ENCODE measurements around the gene TNIP1. TPM values are rescaled to one million over a fixed set of nuclear protein-coding genes. Genes with fewer than 3 reads are reported as not detected.

The TNIP1 gene
- total and polyA plus RNA-seq, 4 donors = 81.5 to 308 (median 129) TPM

- H3K4me1 ChIP-seq (ENCODE audit: control insufficient read depth in 5 of 5, insufficient read depth in 5 of 5, low read length in 5 of 5) = peaks cover 0 to 31% (median 12%) of the 10 kb centered on the region in 5 donors
- DNase-seq (no peak), ATAC-seq (ENCODE audit: insufficient read depth, low FRiP score) (no peak)
- no peak for TF ChIP-seq CTCF (IDR thresholded peaks at IDR 0.05; ENCODE audit: control extremely low read depth, extremely low read depth)
- H3K9ac ChIP-seq (ENCODE audit: insufficient read depth in 1 of 2, low read length in 2 of 2) = no peak overlapping the region
- no peaks in the 10 kb centered on the region for H3K9me3 ChIP-seq (ENCODE audit: control insufficient read depth in 4 of 4, insufficient read depth in 3 of 4, low read length in 3 of 4)
- no peaks in the 10 kb centered on the region for H3K27me3 ChIP-seq (ENCODE audit: control insufficient read depth in 3 of 3, insufficient read depth in 3 of 3, low read length in 2 of 3)
- H3K36me3 ChIP-seq (ENCODE audit: control insufficient read depth in 4 of 4, insufficient read depth in 4 of 4, low read length in 4 of 4) = peaks cover 5 to 57% (median 29%) of the 10 kb centered on the region in 4 donors
- no peak overlapping the region for H3K4me3 ChIP-seq
- 93 to 96% methylated on average over 5 of the region's 5 CpGs for WGBS, 2 donors
- H3K27ac ChIP-seq (ENCODE audit: low read depth in 1 of 2, low read length in 1 of 2) = peak overlapping the region in 1 of 2 donors; percentile 47
These were observed 25.2 kb upstream of the TNIP1 start for GRCh38 chr5:151106043-151106442.

- no peaks in the 10 kb centered on the region for H3K9me3 ChIP-seq (ENCODE audit: control insufficient read depth in 4 of 4, insufficient read depth in 3 of 4, low read length in 3 of 4)
- 83 to 90% methylated on average over 2 of the region's 2 CpGs for WGBS, 2 donors
- peaks cover 5 to 53% (median 28%) of the 10 kb centered on the region in 4 donors for H3K36me3 ChIP-seq (ENCODE audit: control insufficient read depth in 4 of 4, insufficient read depth in 4 of 4, low read length in 4 of 4)
- H3K9ac ChIP-seq (ENCODE audit: insufficient read depth in 1 of 2, low read length in 2 of 2) = no peak overlapping the region
- no peaks in the 10 kb centered on the region for H3K27me3 ChIP-seq (ENCODE audit: control insufficient read depth in 3 of 3, insufficient read depth in 3 of 3, low read length in 2 of 3)
- peaks cover 0 to 31% (median 12%) of the 10 kb centered on the region in 5 donors for H3K4me1 ChIP-seq (ENCODE audit: control insufficient read depth in 5 of 5, insufficient read depth in 5 of 5, low read length in 5 of 5)
- no peak for DNase-seq
- ATAC-seq (ENCODE audit: insufficient read depth, low FRiP score) = no peak
- H3K27ac ChIP-seq (ENCODE audit: low read depth in 1 of 2, low read length in 1 of 2) = peak overlapping the region in 1 of 2 donors; percentile 17
- TF ChIP-seq CTCF (IDR thresholded peaks at IDR 0.05; ENCODE audit: control extremely low read depth, extremely low read depth) = no peak
- H3K4me3 ChIP-seq = no peak overlapping the region
These were observed 24.7 kb upstream of the TNIP1 start for GRCh38 chr5:151105561-151105960.

GRCh38 chr5:151104795-151105194 lies 24.0 kb upstream of the TNIP1 start:
- 39 to 73% methylated on average over 5 of the region's 5 CpGs for WGBS, 2 donors
- H3K27ac ChIP-seq (ENCODE audit: low read depth in 1 of 2, low read length in 1 of 2) = peak overlapping the region in 1 of 2 donors; percentile 35
- no peak for TF ChIP-seq CTCF (IDR thresholded peaks at IDR 0.05; ENCODE audit: control extremely low read depth, extremely low read depth)
- H3K4me1 ChIP-seq (ENCODE audit: control insufficient read depth in 5 of 5, insufficient read depth in 5 of 5, low read length in 5 of 5) = peaks cover 0 to 35% (median 12%) of the 10 kb centered on the region in 5 donors
- H3K9me3 ChIP-seq (ENCODE audit: control insufficient read depth in 4 of 4, insufficient read depth in 3 of 4, low read length in 3 of 4) = no peaks in the 10 kb centered on the region
- ATAC-seq (ENCODE audit: insufficient read depth, low FRiP score) (peak; percentile 49), DNase-seq (peak; percentile 65 to 83 (median 79))
- H3K36me3 ChIP-seq (ENCODE audit: control insufficient read depth in 4 of 4, insufficient read depth in 4 of 4, low read length in 4 of 4) = peaks cover 5 to 47% (median 26%) of the 10 kb centered on the region in 4 donors
- no peaks in the 10 kb centered on the region for H3K27me3 ChIP-seq (ENCODE audit: control insufficient read depth in 3 of 3, insufficient read depth in 3 of 3, low read length in 2 of 3)
- H3K9ac ChIP-seq (ENCODE audit: insufficient read depth in 1 of 2, low read length in 2 of 2) = no peak overlapping the region
- no peak overlapping the region for H3K4me3 ChIP-seq

GRCh38 chr5:151101746-151102145 lies 20.9 kb upstream of the TNIP1 start:
- Histone ChIP-seq H3K27ac (ENCODE audit: low read depth in 1 of 2, low read length in 1 of 2) (peak overlapping the region in 1 of 2 donors; percentile 3), H3K4me3 (no peak overlapping the region), H3K9ac (ENCODE audit: insufficient read depth in 1 of 2, low read length in 2 of 2) (no peak overlapping the region), H3K36me3 (ENCODE audit: control insufficient read depth in 4 of 4, insufficient read depth in 4 of 4, low read length in 4 of 4) (peaks cover 0 to 31% (median 14%) of the 10 kb centered on the region in 4 donors), H3K27me3 (ENCODE audit: control insufficient read depth in 3 of 3, insufficient read depth in 3 of 3, low read length in 2 of 3) (no peaks in the 10 kb centered on the region), H3K9me3 (ENCODE audit: control insufficient read depth in 4 of 4, insufficient read depth in 3 of 4, low read length in 3 of 4) (no peaks in the 10 kb centered on the region), H3K4me1 (ENCODE audit: control insufficient read depth in 5 of 5, insufficient read depth in 5 of 5, low read length in 5 of 5) (peaks cover 0 to 21% (median 4%) of the 10 kb centered on the region in 5 donors)
- no peak for TF ChIP-seq CTCF (IDR thresholded peaks at IDR 0.05; ENCODE audit: control extremely low read depth, extremely low read depth)
- ATAC-seq (ENCODE audit: insufficient read depth, low FRiP score) (no peak), DNase-seq (no peak)
- WGBS, 2 donors = 79 to 92% methylated on average over 4 of the region's 4 CpGs
